Stimulated activated CD4-positive, alpha-beta T cell treated with anti-CD3 and anti-CD28 coated beads, TNF-alpha, amount 100 ng/mL, for 1 hour (primary cell): ENCODE results near the gene KLF15.

Experiments used
- DNase-seq, 3 donors: peaks; one replicate each; pipeline ENCODE4 v3.0.0-alpha.2; 2020; ENCODE audit warnings: low read depth in 3 of 3, low spot score in 1 of 3

Gene KLF15

DNA sequence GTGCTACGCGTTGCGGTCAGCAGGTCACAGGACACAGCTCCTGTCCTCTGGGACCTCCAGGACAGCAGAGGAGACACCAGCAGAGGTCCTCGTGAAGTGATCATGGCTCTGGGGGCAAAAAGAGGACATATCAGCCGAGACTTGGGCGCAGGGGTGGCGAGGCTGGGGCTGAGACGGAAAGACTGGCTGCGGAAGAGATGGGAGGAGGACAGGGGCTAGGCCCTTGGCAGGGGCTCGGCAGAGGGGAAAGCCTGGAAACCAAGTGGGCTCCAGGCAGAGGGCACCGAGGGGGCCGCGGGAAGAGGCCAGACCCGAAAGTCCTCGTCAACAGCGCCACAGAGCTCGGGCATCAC lies 32.6 kb upstream of the KLF15 start:
- DNase-seq, result no peak

DNA sequence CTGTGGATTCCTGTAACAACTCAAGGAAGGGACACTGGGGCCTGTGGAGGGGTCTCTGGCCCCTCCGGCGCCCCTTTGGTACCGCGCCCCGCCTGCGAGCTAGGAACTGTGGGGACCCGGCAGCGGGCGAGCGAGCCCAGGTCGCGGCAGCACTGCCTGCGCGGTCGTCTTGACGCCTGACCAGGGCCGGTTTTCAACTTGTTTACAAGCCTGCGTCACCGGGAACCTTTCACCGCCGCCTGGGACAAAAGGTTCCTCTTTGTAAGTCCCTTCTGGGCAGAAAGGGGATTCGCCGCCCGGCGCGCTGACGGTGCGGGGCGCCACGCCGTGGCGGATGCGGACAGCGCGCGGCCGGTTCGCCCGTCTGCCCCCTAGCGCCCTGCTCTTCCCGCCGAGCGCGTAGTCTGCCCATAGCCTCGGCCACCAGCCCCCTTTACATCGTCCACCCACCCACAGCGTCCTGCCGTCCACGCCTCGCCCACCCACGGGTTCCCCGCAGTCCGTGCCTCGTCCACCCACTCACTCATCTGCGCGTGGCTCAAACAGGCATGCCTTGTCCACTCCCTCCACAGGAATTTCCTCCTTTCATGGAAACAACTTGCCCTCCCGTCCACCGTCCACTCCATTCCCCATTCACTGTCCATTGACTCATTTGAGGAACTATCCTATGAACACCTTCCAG lies 32.0 kb upstream of the KLF15 start:
- DNase-seq, result peak in 1 of 3 donors; percentile 8

DNA sequence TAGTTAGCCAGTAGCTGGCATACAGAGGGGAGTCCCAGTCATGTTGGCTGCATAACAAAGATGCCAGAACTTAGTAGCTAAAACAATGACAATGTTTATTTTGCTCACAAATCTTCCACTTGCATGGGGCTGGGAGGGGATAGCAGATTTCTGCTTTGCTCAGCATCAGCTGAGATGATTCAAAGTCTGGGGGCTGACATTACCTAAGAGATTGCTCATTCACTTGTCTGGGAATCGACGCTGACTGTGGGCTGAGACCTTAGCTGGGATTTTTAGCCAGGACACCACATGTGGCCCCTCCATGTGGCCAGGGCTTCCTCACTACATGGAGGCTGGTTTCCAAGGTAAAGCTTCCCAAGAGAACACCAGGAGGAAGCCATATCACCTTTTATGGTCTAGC lies 24.8 kb upstream of the KLF15 start:
- no peak for DNase-seq

DNA sequence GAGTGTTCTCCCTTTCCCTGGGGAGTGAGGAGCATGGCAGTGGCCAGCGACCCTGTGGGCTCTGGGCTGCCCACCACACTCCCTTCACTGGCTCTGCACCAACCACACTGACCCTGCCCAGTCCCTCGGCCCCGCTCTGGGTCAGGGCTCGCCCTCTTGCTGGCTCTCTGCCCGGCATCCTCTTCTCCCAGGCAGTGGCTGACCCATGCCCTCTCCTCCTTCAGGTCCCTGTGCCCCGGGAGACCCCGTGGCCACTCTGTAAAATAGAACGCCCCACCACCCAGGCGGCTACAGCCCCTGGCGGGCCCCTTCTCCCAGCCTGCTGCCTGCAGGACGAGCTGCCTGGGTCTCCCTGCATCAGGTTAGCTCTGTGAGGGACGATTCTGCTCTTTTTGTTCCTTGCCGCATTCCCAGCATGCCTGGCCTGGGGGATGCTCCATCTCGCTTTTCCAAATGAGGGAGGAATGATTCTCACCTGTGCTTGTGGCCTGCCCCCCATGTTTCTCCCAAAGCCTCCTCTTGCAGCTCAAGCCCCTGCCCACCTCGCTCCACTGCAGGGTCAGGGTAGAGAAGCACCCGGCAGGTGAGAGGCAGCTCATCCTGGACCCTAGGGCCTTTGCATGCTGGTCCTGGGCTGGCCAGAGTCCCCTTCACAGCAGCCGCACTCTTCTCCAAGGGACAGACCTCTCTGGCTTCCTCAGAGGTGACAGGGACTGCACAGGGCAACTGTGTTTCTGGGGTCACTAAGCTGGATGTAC lies 23.0 kb upstream of the KLF15 start:
- no peak for DNase-seq

DNA sequence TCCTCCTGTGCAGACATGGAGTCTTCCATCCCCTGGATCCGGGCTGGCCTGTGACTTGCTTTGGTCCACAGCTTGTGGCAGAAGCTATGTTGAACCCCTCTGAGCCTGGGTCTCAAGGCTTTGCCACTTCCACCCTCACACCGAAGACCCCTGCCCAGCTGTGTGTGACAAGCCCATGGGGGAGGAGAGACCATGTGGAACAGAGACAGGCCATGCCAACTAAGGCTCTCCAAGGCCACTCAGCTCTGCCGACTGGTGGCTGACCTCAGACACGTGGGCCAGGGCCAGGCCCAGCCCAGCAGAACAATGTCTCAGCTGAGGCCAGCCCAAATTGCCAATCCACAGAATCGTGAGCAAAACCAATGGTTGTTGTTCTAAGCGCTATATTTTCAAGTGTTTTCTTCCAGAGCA lies 21.1 kb upstream of the KLF15 start:
- DNase-seq, result no peak

DNA sequence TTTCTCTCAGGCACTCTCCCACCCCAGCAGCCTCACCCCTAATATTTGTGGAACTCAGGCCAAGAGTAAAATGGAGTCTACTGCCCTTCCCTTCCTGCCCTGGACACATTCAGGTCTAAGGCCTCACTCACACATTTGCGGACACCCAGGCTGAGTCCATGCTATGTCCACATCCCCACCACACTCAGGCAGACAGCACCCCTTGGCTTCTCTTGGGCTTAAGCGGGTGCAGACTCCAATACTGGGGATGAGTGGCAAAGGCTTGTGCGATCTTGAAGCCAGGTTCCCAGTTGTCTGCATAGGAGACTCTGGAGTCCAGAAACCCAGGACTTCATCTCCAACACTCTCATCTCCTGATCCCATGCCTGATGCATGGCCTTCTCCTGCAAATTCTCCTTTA lies 20.0 kb upstream of the KLF15 start:
- no peak for DNase-seq

DNA sequence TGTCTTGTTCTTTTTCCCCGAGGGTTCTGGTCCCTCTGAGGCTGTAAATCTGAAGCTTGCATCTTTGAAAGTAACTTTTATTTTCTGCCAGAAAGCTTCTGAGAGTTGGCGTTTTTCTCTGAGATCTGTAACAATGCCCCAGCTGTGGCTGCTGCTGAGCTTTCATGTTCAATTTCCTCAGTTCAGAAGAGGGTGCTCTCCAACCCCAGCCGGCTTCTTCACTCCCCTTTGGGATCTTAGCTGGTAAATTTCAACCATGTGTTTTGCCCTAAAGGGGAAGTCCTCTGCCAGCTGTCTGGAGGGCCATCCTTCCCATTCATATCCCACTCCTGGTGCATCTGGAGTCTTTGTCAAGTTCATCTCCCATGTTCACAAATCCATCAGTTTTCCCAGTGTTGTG lies 19.2 kb upstream of the KLF15 start:
- DNase-seq, result no peak

DNA sequence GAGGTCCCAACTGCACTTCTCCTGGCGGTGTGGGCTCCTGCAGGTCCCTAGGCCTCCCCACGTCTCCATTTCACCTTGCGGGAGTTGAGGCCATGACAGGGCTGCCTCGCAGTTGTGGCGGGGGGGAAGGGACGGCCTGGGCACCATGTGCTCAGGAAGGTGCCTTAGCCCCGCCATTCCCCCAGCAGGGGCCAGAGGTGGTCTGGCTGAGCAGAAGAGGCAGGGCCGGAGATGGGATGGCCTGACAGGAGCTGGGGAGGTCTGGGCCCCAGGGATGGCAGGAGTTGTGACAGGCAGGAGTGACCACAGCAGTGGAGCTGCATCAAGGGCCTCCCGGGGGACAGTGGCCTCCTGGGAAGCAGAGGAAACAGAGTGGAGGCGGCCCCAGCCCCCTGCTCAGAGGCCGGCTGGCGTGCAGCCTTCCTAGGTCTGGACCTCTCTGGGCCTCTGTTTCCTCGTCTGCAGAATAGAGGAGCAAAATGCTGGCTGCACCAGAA lies 18.7 kb upstream of the KLF15 start:
- no peak for DNase-seq

DNA sequence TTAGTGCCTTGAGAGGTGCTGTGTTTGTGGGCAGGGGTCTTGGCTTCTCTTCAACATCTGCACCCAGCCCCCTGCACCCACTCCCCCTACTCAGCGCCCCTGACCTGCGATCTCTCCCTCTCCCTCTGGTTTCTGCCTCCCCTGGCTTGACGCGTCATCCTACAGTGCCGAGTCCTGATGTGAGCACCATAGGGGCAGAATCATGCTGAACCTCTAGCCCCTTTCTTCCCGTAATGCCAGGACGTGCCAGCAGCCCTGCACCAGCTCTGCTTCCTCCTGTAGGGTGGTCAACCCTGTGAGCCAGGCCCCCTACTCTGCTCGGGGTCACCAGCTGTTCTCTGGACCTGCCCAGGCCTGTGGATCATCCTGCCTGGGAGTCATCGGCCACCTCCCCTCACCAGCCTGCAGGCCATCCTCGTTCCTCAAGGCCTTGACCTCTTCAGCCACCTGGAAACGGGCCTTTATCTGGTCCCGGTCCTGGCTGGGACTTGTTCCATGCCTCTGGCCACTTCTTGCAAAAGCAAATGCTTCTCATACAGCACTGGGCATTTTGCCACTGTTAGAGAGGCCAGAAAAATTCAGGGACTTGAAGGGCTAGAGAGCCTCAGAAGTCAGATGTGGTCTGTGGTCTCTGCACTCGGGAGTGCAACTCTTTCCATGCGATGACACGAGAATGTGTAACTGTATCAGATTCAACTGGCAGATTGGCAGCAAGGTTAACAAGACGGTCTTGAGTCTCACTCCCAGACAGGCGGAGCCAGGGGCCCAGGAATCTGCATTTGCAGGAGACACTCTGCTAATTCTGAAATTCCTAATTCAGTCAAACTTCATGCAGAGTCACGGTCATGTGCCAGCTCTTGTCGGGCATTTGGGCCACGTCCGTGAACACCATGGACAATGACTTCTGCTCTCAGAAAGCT lies 16.7 kb upstream of the KLF15 start:
- no peak for DNase-seq

DNA sequence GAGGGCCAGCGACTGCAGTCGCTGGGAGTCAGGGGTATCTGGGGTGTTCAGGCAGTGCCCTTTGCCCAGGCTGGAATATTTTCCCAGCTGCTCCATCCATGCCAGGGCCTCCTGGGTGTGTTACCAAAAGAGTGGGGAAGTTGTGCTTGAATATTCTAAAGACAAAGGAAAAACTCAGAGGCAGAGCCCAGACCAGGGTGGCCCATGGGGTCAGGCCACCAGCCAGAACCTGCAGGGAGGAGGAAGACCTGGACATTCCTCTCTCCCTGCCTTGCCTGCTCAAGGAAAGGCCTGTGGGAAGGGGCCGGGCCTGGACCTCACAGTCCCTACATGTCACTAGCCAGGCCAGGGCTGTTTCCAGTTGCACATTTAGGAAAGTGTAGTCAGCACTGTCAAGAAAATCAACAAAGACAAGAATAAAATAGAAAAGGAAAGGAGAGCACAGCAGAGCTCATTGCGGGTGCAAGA lies 16.0 kb upstream of the KLF15 start:
- no peak for DNase-seq

DNA sequence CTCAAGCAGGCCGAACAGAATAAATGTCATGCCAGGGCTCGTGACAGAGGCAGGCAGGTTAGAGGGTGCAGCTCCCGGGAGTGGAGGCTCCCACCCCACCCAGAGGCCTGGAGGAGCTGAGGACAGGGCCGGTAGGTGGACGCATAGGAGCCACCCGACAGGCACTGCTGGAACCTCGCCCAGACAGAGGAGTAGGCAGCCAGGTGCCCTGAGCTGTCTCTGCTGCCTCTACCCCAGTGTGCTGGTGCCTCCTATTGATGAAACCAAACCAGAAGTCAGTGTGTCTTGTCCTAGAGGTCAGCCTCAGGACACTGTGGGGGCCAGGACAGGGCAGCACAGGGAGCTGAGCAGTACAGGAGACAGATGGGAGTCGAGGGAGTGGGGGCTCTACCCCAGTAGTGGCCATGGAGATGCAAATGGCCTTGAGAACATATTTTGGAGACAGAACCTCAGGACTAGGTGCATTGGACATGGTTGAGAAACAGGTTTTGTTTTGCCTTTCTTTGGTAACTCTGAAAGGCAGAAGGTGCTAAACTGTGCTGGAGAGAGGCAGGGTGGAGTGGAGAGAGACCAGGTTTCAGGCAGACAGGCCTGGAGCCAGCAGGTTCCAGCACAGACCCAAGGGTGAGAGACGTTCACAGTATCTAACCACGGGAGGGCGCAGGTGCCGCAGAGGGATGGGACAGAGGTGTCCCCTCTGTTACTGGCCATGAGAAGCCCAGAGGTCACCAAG lies 15.4 kb upstream of the KLF15 start:
- DNase-seq, result no peak

DNA sequence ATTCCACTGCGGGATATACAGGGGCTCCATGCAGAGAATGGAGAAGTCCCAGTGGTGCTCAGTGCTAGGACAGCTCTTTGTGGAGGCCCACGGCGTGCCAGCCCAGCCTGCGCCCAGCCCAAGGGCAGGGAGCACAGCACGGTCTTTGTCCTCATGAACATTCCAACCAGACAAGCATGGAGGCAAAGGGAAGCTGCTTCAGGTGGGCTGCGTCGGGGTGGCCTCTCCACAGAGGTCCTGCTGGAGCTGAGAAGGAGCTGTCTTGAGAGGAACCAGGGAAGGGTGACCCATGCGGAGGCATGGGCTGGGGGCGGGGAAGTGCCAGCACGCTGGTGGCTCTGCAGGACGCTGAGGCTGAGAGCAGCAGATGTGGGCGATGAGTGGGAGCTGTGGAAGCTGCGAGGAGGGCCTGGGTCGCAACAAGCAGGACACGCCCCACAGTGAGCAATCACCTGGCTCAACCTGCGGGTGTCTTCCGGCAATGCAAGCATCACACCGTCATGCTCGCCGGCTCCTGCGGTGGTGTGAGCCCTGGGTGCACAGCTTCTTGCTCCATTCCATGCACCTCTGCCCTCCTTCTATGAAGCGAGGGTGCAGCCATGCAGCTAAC lies 14.0 kb upstream of the KLF15 start:
- no peak for DNase-seq

DNA sequence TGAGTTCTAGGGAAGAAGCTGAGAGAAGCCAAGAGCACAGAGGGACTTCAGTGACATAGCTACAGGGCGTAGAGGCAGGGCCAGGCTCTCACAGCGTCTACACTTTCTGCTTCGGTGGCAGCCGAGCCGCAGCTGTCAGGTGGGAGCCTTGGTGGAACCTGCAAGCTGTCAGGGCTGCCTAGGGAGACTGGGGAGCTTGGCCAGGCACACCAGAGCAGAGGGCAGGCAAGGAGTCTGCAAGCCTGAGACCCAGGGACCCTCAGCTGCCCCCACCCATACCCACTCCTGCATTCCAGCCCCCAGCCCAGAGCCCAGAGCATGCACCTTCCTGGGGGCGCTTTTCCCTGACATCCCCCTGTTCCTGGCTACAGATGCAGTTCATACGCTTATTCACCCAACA lies 13.4 kb upstream of the KLF15 start:
- no peak for DNase-seq

DNA sequence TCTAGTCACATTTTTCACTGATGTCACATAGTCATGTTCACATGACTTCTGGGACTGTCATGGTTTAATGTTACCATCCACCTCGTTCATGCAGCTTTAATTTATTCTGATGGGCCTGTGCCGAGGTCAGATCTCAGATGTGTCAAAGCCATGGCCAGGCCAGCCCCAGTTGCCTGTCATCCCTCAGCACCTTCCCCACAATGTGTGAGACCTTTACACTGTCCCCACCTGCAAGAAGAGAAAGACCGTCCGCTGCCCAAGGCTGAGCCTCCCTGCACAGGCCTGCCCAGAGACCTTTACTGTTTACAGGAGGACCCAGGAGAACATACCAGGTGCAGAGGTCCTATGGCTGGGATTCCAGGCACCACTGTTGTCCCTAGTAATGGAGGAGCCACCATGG lies 12.8 kb upstream of the KLF15 start:
- no peak for DNase-seq

DNA sequence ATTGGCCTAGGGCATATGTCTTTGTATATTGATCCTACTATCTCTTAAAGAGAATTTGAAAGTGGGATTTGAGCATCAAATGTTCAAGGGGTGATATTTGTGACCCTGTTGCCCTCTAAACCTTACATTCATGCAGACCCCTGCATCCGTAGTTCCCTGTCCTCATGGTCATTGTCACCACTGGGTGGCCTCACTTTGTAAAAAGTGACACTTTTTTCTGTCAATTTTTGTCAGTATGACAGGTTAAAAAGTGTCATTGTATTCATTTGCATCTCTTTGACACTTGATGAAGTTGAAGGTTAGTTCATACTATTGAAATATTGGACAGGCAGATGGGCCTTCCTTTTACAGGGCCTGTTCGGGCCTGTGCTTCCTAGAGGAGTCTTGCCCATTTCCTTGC lies 12.3 kb upstream of the KLF15 start:
- DNase-seq, result no peak

DNA sequence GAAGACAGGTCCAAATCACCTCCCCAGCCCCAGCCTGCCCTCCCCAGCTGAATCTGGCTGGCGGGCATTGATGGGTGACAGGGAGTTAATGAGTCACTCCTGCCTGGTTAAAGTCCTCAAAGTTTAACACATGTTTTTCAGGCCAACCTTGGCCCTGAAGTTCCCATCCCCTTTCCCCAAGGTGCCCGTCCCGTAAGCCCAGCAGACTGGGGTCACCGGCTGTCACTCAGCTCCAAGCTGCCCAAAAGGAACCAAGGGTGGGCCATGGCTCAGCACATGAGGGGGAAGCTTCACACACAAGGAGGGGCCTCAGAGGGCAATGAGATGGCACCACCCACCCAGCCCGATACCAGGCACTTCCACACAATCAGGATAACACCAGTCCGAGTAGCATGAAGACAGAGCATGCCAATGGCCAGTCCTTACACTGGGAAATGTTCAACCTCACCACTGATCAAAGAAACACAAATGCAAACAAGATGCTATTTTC lies 10.2 kb upstream of the KLF15 start:
- no peak for DNase-seq

DNA sequence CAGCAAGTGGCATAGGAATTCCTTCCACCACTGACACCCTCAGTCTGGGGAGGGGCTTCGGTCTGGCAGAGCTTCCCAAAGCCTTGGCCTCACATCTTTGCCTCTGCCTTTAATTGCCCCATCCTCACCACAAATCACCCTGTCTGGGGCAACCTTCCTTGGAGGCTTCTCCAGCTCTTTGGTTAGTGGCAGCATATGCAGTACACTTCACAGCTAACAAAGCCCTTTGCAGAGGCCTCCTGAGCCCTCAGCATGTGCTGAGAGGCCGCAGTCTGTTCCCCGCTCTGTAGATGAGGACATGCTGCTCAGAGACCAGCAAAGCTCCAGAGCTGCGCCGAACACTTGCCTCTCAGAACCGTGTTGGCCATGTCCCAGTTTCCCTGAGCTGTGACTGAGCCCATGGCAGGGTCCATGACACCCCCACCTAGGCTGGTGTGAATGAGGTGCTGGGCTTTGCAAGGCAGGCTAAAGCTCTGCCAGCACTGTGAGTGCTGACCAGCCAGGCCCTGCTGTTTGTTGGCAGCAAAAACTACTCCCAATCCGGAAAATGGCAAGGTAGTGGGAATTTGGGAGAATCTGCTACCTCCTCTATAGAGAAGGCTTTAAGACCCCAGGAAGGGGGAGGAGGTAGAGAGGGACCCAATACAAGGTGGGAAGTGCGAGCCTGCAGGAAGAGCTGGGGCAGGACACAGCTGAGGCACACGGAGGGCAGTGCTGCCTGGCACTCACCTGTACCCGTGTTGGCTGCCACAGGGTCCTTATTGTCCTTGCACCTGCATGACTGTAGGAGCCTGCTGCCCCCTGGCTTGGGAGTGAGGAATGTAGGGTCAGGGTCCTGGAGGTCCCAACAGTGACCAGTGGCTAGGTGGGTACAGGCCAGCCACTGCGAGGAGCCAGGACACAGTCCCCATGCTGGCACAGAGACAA lies 8.4 kb upstream of the KLF15 start:
- DNase-seq, result no peak

DNA sequence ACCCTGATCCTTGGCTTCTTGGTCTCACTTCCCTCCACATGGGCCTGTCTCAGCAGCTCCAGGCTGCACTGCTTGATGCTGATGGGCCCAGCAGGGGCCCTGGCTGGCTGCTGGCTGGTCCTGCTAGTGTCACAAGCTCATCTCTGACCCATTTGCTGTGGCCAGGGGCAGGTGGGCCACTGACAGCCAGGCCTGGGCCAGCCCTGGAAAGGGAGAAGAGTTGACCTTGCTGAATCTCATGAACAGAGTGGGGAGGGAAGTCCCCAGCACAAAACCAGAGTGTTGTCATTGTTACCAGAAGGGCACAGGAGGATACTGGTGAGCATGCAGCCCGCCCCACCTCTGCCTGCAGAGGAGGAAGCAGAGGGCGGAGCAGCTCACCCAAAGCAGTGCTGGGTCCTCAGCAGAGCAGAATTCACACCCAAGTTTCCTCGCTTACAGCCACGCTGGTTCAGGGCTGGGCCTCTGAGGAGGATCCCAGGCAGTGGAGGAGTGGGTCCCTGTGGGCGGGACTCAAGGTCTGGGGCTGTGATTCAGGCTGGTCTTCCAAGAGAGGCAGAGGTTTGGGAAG lies 7.6 kb upstream of the KLF15 start:
- no peak for DNase-seq

DNA sequence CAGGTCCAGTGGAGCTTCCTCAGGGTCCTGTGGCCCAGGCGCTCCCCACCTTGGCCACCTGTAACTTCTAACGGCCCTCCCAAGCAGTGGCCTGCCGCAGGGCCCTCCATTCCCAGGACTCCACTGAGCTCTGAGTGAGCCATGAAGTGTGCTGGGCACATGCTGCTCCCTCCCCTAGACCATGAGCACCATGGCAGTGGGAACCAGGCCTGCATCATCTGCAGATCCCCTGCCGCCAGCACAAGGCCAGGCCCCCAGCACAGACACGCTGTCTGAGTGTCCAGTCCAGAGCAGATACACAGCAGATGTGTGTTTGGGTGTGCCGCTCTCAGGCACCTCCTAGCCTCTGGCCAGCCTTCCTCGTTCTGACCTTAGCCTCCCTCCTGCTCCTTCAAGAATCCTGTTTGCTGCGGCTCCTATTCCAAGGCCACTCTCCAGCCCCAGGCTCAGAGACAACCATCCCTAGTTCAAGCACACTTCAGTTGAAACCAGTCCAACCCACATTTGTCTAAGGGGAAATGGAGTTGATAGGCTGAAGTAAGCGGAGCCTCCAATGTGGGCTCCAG lies 7.0 kb upstream of the KLF15 start:
- DNase-seq, result no peak
